Left ventricle myocardium inferior (tissue), 1 donor: ENCODE measurements around the gene E2F4. TPM values are rescaled to one million over a fixed set of nuclear protein-coding genes. Genes with fewer than 3 reads are reported as not detected.

Experiments
- DNase-seq: peaks from one replicate; pipeline ENCODE4 v3.0.0-alpha.2; 2020
- H3K27ac ChIP-seq: fragments of 200-600 bp; replicated peaks from 2 replicates; pipeline ENCODE4 v1.8.0; 2021
- H3K27me3 ChIP-seq: fragments of 200-600 bp; 2 replicates; pipeline ENCODE4 v1.8.0; 2021; ENCODE audit warnings: low read depth
- H3K36me3 ChIP-seq: fragments of 200-600 bp; 2 replicates; pipeline ENCODE4 v1.8.0; 2021
- H3K4me1 ChIP-seq: fragments of 200-600 bp; 2 replicates; pipeline ENCODE4 v1.8.0; 2021
- H3K4me3 ChIP-seq: fragments of 200-600 bp; 2 replicates; pipeline ENCODE4 v1.8.0; 2021; ENCODE audit warnings: mild to moderate bottlenecking, moderate library complexity
- H3K9me3 ChIP-seq: fragments of 200-600 bp; replicated peaks from 2 replicates; pipeline ENCODE4 v1.8.0; 2021
- intact Hi-C: fragments of 100-400 bp; cut with micrococcal nuclease; formaldehyde crosslinking; loops from one replicate; pipeline ENCODE4 v1.11.0; 2022
- total RNA-seq: library from RNA; stranded (reverse); fragmentation: NEBNext Ultra II Directional; extraction: Animal tissue kit (Norgen Biotek cat#: 25700); gene quantifications from one replicate; pipeline ENCODE4 v1.2.1, GENCODE V29; 2021
- TF ChIP-seq, protein P1 (sequence below): fragments of 200-600 bp; IDR thresholded peaks from 2 replicates; pipeline ENCODE4 v1.8.0; 2021; ENCODE audit warnings: antibody characterized with exemption, mild to moderate bottlenecking, borderline replicate concordance
- donor health status: DM: no; HTN: yes; CAD: no; lungs with severe emphysema.

E2F4 gene
- total RNA-seq, 1 donor from 2014 or later: 35.9 TPM

DNA sequence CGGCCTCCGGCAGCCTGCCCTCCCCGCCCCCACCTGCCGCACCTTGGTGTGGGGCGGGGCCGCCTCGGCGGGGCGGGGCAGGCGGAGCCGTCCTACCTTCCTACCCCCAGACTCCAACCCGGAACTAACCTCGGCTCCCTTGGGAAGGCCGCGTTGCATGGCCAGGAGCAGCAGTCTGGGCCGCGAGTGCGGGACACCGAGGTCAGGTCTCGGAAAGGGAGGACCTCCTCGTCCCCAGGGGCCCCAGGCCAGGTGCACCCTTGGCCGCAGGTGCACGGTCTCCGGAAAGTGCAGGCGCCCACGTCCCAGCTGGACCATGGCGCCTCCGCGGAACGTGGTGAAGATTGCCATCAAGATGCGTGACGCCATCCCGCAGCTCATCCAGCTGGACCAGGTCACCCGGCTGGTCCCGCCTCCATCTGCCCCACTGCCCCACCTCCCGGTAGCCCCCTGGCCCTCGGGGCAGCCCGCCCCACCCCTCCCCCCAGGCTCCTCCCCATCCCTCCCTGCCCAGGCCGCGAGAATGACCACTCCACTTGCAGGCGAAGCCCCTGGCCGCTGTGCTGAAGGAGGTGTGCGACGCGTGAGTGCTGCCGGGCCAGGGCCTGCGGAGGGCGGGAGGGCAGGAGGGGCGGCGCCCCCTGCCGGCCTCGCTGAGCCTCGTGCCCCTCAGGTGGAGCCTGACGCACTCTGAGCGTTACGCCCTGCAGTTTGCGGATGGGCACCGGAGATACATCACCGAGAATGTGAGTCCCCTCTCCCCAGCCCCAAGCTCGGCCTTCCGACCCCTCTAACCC lies 7.3 kb downstream of the E2F4 start, which contains the start of gene ELMO3:
ELMO3 (plus strand) TSS at position 121 of the 797 bp plus-strand sequence; CDS start at position 317, 196 bp downstream.
- peaks cover 75% of the 10 kb centered on the region for H3K36me3 ChIP-seq
- H3K4me1 ChIP-seq: peaks cover 27% of the 10 kb centered on the region
- no peak for DNase-seq
- H3K4me3 ChIP-seq: no peak within 1 kb of the TSS
- no peak within 1 kb of the TSS for H3K27ac ChIP-seq
- intact Hi-C loops: no loop called here
- H3K27me3 ChIP-seq: no peaks in the 10 kb centered on the region
- TF ChIP-seq, protein P1, sequence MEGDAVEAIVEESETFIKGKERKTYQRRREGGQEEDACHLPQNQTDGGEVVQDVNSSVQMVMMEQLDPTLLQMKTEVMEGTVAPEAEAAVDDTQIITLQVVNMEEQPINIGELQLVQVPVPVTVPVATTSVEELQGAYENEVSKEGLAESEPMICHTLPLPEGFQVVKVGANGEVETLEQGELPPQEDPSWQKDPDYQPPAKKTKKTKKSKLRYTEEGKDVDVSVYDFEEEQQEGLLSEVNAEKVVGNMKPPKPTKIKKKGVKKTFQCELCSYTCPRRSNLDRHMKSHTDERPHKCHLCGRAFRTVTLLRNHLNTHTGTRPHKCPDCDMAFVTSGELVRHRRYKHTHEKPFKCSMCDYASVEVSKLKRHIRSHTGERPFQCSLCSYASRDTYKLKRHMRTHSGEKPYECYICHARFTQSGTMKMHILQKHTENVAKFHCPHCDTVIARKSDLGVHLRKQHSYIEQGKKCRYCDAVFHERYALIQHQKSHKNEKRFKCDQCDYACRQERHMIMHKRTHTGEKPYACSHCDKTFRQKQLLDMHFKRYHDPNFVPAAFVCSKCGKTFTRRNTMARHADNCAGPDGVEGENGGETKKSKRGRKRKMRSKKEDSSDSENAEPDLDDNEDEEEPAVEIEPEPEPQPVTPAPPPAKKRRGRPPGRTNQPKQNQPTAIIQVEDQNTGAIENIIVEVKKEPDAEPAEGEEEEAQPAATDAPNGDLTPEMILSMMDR: peak; percentile 26
- no peaks in the 10 kb centered on the region for H3K9me3 ChIP-seq

DNA sequence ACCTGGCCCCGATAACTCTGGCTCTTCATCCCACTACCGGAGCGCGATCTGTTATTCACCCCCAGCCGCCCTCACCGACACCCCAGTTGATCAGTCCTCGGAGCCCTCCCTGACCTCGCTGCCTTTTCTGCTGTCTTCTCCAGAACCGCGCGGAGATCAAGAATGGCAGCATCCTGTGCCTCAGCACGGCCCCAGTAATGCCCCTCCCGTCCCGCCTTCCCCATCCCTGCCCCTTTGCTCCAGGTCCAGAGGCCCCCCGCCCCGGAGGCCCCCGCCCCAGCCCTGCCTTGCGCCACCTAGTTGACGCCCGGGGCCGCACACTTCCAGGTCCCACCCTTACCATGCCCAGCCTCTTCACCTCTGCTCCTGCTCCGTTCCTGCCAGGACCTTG lies 7.8 kb downstream of the E2F4 start:
- Histone ChIP-seq H3K9me3 (no peaks in the 10 kb centered on the region), H3K27me3 (no peaks in the 10 kb centered on the region), H3K4me1 (peaks cover 23% of the 10 kb centered on the region), H3K27ac (no peak overlapping the region), H3K36me3 (peaks cover 69% of the 10 kb centered on the region), H3K4me3 (no peak overlapping the region)
- intact Hi-C loops: no loop called here
- TF ChIP-seq, protein P1: no peak
- DNase-seq: no peak

DNA sequence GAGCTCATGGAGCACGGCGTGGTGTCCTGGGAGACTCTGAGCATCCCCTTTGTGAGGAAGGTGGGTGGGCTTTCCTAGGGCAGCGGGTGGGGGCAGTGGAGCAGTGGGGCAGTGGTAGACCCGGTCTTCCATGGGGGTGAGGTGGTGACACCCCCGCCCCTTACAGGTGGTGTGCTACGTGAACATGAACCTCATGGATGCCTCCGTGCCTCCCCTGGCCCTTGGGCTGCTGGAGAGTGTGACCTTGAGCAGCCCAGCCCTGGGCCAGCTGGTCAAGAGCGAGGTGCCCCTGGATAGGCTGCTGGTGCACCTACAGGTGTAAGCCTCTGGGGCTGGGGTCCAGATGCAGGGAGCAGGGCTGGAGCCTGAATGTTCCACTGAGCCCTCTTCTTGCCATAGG lies 8.5 kb downstream of the E2F4 start:
- no peak for DNase-seq

DNA sequence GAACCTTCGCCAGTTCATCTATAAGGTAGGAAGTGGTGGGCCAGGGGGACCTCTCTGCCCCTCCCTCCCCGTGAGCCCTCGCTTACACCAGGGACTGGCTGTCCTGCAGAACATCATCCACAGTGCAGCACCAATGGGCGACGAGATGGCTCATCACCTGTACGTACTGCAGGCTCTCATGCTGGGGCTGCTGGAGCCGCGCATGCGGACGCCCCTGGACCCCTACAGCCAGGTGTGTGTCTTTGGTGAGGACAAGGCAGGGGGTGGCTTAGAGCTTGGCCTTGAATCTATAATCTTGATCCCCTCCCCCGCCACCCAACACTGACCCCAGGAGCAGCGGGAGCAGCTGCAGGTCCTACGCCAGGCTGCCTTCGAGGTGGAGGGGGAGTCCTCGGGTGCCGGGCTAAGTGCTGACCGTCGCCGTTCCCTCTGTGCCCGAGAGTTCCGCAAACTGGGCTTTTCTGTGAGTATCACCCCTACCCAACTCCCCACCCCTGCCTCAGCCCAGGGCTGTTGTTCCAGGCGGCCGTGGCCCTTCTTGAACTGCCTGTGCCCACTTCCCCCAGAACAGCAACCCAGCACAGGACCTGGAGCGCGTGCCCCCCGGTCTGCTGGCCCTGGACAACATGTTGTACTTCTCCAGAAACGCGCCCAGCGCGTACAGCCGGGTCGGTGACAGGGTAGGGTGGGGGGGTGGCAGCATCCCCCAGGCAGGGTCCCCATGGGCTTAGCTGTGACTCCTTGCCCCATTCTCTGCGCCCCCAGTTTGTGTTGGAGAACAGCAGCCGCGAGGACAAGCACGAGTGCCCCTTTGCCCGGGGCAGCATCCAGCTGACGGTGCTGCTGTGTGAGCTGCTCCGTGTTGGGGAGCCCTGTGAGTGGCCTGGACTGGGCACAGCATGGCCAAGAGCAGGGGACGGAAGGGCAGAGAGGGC lies 9.7 kb downstream of the E2F4 start:
- TF ChIP-seq, protein P1: no peak
- H3K27me3 ChIP-seq: no peaks in the 10 kb centered on the region
- H3K4me1 ChIP-seq: peaks cover 23% of the 10 kb centered on the region
- no peak overlapping the region for H3K4me3 ChIP-seq
- peaks cover 50% of the 10 kb centered on the region for H3K36me3 ChIP-seq
- no peak overlapping the region for H3K27ac ChIP-seq
- DNase-seq: no peak
- H3K9me3 ChIP-seq: no peaks in the 10 kb centered on the region
- intact Hi-C loops: no loop called here

More for the DNA sequence above, 8.5 kb downstream of the E2F4 start:
- H3K4me1 ChIP-seq: peaks cover 23% of the 10 kb centered on the region
- TF ChIP-seq, protein P1: no peak
- no peaks in the 10 kb centered on the region for H3K27me3 ChIP-seq
- peaks cover 62% of the 10 kb centered on the region for H3K36me3 ChIP-seq
- no peaks in the 10 kb centered on the region for H3K9me3 ChIP-seq
- intact Hi-C loops: no loop called here
- no peak overlapping the region for H3K27ac ChIP-seq
- no peak overlapping the region for H3K4me3 ChIP-seq

DNA sequence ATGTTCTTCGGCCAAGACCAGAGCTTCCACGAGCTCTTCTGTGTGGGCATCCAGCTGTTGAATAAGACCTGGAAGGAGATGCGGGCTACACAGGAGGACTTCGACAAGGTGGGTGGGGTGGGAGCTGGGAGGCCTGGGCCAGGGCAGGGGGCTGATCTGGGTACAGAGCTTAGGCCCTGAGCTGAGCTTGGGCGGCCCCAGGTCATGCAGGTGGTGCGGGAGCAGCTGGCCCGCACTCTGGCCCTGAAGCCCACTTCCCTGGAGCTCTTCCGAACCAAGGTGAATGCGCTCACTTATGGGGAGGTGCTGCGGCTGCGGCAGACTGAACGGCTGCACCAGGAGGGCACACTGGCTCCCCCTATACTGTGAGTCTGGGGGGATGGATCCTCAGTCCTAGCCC lies 10.5 kb downstream of the E2F4 start:
- H3K36me3 ChIP-seq: peaks cover 49% of the 10 kb centered on the region

More for the DNA sequence above, 10.5 kb downstream of the E2F4 start:
- Histone ChIP-seq H3K4me1 (peaks cover 21% of the 10 kb centered on the region), H3K27ac (no peak overlapping the region), H3K9me3 (no peaks in the 10 kb centered on the region), H3K27me3 (no peaks in the 10 kb centered on the region), H3K4me3 (no peak overlapping the region)
- intact Hi-C loops: no loop called here
- no peak for DNase-seq
- TF ChIP-seq, protein P1: no peak
